NCI-H226 (cell line): ENCODE results near the gene RUBCN.
"Not testable (repeated sequence)": the region's sequence is repeated elsewhere in the genome, so short reads cannot be mapped to it uniquely, and the experiment has no call there.

Experiments
- DNase-seq: peaks from one replicate; pipeline ENCODE4 v3.0.0-alpha.2; 2015

Gene RUBCN

GRCh38 chr3:197680955-197681521, 55.7 kb downstream of the RUBCN start:
- no peak for DNase-seq

- DNase-seq, result no peak
These were observed 60.8 kb downstream of the RUBCN start for GRCh38 chr3:197675951-197676350.

- no peak for DNase-seq
These were observed 61.2 kb downstream of the RUBCN start for GRCh38 chr3:197675563-197675860.

- no peak for DNase-seq
These were observed 61.8 kb downstream of the RUBCN start for GRCh38 chr3:197674741-197675562.

GRCh38 chr3:197673170-197673569, 63.5 kb downstream of the RUBCN start:
- no peak for DNase-seq

- DNase-seq, result no peak
These were observed 66.3 kb downstream of the RUBCN start for GRCh38 chr3:197670361-197670760.

GRCh38 chr3:197667968-197668367, 68.7 kb downstream of the RUBCN start:
- DNase-seq, result no peak

GRCh38 chr3:197667293-197667692, 69.4 kb downstream of the RUBCN start:
- DNase-seq, result not testable (repeated sequence)

- DNase-seq, result not testable (repeated sequence)
These were observed 70.4 kb downstream of the RUBCN start for GRCh38 chr3:197666221-197666842.

GRCh38 chr3:197665549-197665948, 71.2 kb downstream of the RUBCN start:
- DNase-seq, result not testable (repeated sequence)

- not testable (repeated sequence) for DNase-seq
These were observed 71.6 kb downstream of the RUBCN start for GRCh38 chr3:197665142-197665491.

- not testable (repeated sequence) for DNase-seq
These were observed 72.1 kb downstream of the RUBCN start for GRCh38 chr3:197664414-197665141.

GRCh38 chr3:197663367-197664140, 73.2 kb downstream of the RUBCN start:
- DNase-seq, result not testable (repeated sequence)

- not testable (repeated sequence) for DNase-seq
These were observed 74.4 kb downstream of the RUBCN start for GRCh38 chr3:197662352-197662751.

- not testable (repeated sequence) for DNase-seq
These were observed 74.8 kb downstream of the RUBCN start for GRCh38 chr3:197661874-197662273.

GRCh38 chr3:197661234-197661834, 75.4 kb downstream of the RUBCN start:
- not testable (repeated sequence) for DNase-seq

- DNase-seq, result not testable (repeated sequence)
These were observed 77.0 kb downstream of the RUBCN start for GRCh38 chr3:197659701-197660100.

- DNase-seq, result not testable (repeated sequence)
These were observed 77.6 kb downstream of the RUBCN start for GRCh38 chr3:197659144-197659543.

GRCh38 chr3:197658706-197659105, 78.0 kb downstream of the RUBCN start:
- DNase-seq, result not testable (repeated sequence)

- not testable (repeated sequence) for DNase-seq
These were observed 79.0 kb downstream of the RUBCN start for GRCh38 chr3:197657541-197658292.

- DNase-seq, result not testable (repeated sequence)
These were observed 79.7 kb downstream of the RUBCN start for GRCh38 chr3:197656960-197657359.
